Fibroblast of skin of left biceps (primary cell): ENCODE results near the gene CDC34.

Experiments used
- DNase-seq, 2 experiments: peaks; one replicate each; pipeline ENCODE4 v3.0.0-alpha.2; 2013; ENCODE audit warnings: low read depth in 2 of 2

The CDC34 gene

DNA sequence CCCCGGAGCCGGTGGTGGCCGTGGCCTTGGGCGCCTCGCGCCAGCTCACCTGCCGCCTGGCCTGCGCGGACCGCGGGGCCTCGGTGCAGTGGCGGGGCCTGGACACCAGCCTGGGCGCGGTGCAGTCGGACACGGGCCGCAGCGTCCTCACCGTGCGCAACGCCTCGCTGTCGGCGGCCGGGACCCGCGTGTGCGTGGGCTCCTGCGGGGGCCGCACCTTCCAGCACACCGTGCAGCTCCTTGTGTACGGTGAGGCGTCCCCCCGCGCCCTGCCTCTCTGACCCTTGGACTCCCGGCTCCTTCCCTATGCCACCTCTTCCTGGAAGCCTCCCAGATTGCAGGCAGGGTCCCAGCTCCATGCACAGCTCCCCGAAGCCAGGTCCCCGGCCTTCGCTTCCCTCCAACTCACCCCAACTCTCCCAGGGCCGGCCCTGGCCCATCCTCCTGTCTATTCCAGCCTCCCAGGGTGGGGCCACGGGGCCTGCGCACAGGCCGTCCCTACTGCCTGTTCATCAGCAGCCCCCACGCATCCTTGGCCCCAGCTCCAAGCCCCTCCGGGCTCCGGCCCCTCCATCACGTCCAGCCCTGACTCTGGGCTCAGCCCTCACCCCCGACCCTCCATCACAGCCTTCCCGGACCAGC is 33.6 kb upstream of the CDC34 start:
- no peak for DNase-seq

- DNase-seq, result no peak
Observed at GRCh38 chr19:498511-498891, 33.1 kb upstream of the CDC34 start.

DNA sequence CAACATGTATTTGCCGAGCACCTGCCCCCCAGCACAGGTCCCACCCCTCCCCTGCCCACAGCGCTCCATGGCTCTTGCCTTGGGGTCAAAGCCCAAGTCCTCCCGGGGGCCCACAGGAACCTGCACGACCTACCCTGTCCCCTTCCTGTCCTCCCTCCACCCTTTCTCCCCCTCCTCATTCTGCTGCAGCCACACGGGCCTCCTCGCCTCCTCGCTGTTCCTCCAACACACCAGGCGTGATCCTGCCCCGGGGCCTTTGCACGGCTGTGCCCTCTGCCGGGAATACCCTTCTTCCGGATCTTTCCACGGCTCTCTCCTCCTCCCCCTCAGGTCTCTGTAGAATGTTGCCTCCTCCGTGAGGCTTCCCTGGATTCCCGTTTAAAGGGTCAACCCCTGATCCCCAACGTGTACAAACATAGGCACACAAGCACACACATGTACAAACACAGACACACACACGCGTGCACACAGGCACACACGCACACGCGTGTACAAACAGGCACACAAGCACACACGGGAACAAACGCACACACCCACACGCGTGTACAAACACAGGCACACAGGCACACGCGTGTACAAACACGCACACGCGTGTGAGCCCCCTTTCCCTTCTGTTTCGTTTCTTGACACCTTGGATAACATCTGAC is 32.5 kb upstream of the CDC34 start:
- no peak for DNase-seq

DNA sequence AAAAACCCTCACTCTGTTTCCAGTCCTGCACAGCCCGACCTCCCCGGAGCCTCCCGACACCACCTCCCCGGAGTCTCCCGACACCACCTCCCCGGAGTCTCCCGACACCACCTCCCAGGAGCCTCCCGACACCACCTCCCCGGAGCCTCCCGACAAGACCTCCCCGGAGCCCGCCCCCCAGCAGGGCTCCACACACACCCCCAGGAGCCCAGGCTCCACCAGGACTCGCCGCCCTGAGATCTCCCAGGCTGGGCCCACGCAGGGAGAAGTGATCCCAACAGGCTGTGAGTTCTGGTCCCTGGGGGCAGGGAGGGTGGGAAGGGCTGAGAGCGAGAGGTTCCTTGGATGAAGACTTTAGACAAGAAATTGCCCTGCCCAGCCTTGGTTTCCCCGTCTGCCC is 29.9 kb upstream of the CDC34 start:
- DNase-seq, result no peak

GRCh38 chr19:504616-505015 is 26.9 kb upstream of the CDC34 start:
- no peak for DNase-seq

GRCh38 chr19:506404-507285 is 24.9 kb upstream of the CDC34 start:
- peak; percentile 100 for DNase-seq

DNA sequence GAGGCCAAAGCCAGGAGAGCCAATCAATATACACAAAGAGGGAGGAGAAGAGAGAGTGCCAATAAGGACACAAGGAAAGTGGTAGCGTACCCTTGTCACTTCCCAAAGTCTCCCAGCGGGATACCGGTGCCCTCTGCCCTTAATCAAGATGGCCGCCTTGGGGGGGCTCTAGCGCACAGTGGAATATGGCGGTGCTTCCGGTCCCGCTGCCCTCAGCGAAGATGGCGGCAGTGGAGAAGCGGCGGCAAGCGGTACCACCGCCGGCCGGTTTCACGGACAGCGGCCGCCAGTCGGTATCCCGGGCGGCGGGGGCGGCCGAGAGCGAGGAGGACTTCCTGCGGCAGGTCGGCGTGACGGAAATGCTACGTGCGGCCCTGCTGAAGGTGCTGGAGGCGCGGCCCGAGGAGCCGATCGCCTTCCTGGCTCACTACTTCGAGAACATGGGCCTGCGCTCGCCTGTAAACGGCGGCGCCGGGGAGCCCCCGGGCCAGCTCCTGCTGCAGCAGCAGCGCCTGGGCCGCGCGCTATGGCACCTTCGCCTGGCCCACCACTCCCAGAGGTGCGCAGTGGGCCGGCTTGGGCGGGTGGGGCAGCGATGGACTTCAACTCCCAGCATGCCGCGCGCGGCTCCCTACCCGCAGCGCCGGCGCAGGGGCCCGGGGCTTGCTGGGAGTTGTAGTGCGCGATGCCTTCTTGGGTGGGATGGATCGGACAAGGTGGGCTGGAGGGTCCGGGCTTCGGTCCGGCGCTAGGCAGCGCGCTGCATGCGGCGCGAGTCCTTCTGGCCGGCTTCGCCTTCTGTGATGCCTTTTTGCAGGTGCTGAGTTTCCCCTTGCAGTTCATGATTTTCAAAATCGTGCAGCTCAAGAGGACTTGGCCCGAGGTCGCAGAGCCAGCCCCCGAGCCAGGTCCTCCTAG is 24.0 kb upstream of the CDC34 start, which contains the start of gene TPGS1:
Gene TPGS1 (plus strand): TSS at position 212 of the 918 bp plus-strand sequence. CDS start 10 bp downstream, at position 222.
- DNase-seq, result no peak

DNA sequence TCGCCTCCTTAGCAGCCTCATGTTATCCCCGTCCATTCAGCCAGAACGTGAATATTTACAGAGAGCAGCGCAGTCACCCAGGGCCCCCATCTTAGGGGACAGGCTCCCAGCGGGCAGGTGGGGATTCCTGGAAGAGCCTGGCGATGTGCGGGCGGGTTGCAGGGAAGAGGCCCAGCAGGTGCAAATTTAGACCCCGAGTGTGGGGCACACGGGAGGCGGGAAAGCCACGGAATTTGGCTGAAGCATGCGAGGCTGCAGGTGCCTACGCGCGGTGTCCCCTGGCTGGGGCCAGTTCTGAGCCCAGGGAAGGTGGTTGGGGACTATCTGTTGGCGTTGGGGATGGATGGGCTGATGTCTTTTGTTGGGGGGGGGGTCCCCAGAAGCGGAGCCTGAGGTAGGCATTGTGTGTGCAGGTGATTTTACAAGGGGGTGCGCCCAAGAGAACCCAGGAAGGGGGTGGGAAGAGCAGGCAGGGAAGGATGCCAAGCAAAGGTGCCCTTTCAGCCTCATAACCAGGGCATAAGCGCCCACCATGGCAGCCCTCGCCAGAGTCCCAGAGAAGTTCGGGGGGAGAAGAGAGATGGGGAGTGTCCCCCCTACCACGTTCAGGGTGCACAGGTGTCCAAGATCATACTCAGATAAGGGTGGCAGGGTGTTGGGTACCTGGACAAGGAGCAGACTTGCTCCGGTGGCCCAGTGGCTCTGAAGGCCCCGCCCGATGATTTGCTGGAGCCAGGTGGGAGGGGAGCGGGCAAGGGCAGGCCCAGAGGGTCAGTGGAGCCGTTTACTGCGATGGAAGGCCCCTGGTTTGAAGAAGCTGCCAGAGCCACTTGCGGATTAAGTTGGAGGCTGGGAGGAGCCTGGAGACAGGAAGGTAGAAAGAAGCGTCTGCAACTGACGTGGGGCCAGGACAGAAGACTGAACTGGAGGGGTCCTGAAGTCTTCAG is 23.1 kb upstream of the CDC34 start:
- no peak for DNase-seq

DNA sequence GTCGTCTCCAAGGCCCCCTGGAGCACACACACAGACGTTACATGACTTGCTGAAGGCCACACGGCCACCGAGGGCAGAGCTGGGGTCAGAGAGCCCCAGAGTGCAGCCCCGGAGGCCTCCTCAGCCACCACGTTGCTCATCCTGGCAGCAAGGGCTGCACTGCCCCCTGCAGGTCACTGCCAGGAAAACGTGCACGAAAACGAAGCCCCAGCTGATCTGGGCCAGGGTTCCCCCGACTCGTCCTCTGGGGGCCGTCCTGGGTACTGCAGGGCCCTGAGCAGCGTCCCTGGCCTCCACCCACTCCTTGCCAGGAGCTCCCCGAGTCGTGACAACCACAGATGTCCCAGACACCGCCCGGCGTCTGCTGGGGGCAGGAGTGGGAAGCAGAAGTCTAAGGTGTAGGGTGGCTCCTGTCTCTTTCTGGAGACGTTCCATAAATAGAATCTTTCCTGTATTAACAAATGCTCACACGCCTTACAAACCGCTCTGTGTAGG is 20.9 kb upstream of the CDC34 start:
- peak; percentile 63 to 68 for DNase-seq

GRCh38 chr19:511101-511851 is 20.3 kb upstream of the CDC34 start:
- DNase-seq, result no peak

- no peak for DNase-seq
Observed at GRCh38 chr19:512547-513365, 18.8 kb upstream of the CDC34 start.

DNA sequence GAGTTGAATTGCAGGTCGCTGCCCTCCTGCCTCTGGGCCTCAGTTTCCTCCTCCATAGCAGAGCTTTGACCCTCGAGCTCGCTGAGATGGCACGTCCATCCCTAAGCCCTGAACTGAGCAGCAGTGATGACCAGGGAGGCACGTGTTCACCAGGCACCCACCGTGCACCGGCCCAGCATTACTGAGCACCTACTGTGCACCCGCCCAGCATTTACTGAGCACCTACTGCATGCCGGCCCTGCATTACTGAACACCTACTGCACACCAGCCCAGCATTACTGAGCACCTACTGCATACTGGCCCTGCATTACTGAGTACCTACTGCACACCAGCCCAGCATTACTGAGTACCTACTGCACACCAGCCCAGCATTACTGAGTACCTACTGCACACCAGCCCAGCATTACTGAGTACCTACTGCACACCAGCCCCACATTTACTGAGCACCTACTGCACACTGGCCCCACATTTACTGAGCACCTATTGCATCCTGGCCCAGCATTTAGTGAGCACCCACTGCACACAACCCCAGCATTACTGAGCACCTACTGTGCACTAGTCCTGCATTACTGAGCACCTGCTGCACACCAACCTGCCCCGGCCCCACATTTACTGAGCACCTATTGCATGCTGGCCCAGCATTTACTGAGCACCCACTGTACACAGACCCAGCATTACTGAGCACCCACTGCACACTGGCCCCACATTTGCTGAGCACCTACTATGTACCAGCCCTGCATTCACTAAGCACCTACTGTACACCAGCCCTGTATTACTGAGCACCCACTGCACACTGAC is 18.0 kb upstream of the CDC34 start:
- DNase-seq, result no peak

DNA sequence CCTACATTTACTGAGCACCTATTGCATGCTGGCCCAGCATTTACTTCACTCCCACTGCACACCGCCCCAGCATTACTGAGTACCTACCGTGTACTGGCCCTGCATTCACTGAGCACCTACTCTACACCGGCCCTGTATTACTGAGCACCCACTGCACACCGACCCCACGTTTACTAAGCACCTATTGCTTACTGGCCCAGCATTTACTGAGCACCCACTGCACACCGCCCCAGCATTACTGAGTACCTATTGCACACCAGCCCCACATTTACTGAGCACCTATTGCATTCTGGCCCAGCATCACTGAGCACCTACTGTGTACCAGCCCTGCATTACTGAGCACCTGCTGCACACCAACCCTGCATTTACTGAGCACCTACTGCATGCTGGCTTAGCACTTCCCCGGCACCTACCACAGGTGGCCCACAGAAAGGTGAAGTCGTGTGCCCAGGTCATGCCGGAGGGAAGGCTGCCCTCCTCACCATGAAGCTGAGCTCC is 17.3 kb upstream of the CDC34 start:
- DNase-seq, result no peak

GRCh38 chr19:517721-518597 is 13.6 kb upstream of the CDC34 start:
- DNase-seq, result peak; percentile 96 to 97

GRCh38 chr19:518598-519231 is 12.8 kb upstream of the CDC34 start:
- no peak for DNase-seq

DNA sequence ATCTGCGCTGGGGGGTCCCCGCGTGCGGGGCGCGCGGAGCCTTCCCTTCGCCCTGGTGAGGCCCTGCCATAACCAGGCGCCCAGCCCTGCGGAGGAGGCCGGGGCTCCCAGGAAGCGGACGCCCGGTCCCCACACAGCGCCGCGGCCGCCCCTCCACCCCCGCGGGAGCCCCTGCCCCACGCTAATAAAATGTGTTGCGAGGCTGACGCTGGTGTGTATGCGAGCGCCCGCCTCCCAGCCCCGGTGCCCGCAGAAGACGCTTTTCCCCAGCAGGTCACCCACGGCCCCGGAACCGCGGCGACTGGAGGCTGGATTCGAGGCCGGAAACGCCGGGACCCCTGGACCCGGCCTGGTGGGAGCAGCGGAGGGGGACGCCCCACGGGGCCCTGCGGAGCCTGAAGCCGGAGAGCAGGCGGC is 12.1 kb upstream of the CDC34 start:
- DNase-seq, result no peak
